C4-2B (cell line): ENCODE measurements around the gene TUSC2.
"Not testable (repeated sequence)": the region's sequence is repeated elsewhere in the genome, so short reads cannot be mapped to it uniquely, and the experiment has no call there.

Experiments
- ZFX ChIP-seq: fragments of 450-650 bp; IDR thresholded peaks from 2 replicates; pipeline ENCODE4 v1.6.1; 2017
- TF ChIP-seq, protein P1 (sequence below): fragments of 450-650 bp; conservative IDR thresholded peaks from 2 replicates; pipeline ENCODE4 v1.5.1; 2017; ENCODE audit warnings: mild to moderate bottlenecking

DNA sequence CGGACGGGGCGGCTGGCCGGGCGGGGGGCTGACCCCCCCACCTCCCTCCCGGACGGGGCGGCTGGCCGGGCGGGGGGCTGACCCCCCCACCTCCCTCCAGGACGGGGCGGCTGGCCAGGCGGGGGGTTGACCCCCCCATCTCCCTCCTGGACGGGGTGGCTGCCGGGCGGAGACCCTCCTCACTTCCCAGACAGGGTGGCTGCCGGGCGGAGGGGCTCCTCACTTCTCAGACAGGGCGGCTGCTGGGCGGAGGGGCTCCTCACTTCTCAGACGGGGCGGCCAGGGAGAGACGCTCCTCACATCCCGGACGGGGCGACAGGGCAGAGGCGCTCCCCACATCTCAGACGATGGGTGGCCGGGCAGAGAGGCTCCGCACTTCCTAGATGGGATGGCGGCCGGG, 16.0 kb downstream of the TUSC2 start:
- TF ChIP-seq, protein P1, sequence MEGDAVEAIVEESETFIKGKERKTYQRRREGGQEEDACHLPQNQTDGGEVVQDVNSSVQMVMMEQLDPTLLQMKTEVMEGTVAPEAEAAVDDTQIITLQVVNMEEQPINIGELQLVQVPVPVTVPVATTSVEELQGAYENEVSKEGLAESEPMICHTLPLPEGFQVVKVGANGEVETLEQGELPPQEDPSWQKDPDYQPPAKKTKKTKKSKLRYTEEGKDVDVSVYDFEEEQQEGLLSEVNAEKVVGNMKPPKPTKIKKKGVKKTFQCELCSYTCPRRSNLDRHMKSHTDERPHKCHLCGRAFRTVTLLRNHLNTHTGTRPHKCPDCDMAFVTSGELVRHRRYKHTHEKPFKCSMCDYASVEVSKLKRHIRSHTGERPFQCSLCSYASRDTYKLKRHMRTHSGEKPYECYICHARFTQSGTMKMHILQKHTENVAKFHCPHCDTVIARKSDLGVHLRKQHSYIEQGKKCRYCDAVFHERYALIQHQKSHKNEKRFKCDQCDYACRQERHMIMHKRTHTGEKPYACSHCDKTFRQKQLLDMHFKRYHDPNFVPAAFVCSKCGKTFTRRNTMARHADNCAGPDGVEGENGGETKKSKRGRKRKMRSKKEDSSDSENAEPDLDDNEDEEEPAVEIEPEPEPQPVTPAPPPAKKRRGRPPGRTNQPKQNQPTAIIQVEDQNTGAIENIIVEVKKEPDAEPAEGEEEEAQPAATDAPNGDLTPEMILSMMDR: not testable (repeated sequence)
- TF ChIP-seq ZFX: not testable (repeated sequence)
